Neural progenitor cell (in vitro differentiated cells): ENCODE data around the gene OOSP2. TPM values are rescaled to one million over a fixed set of nuclear protein-coding genes. Genes with fewer than 3 reads are reported as not detected.

Experiments
- DNase-seq: peaks from one replicate; pipeline ENCODE4 v3.0.0-alpha.2; 2016; ENCODE audit warnings: low spot score
- H2AFZ ChIP-seq: fragments of 200-600 bp; sonication (generic); replicated peaks from 2 replicates; pipeline ENCODE4 v1.6.1; 2016; ENCODE audit warnings: antibody characterized with exemption
- H3F3A ChIP-seq: fragments of 200-600 bp; sonication (generic); 2 replicates; pipeline ENCODE4 v1.6.1; 2016; ENCODE audit warnings: antibody characterized with exemption, low read depth
- H3K27ac ChIP-seq: fragments of 200-600 bp; sonication (generic); 2 replicates; pipeline ENCODE4 v1.5.1; 2016; ENCODE audit warnings: mild to moderate bottlenecking
- H3K27me3 ChIP-seq: fragments of 200-600 bp; sonication (generic); 2 replicates; pipeline ENCODE4 v1.6.1; 2016; ENCODE audit warnings: mild to moderate bottlenecking, moderate library complexity
- H3K36me3 ChIP-seq: fragments of 200-600 bp; sonication (generic); 2 replicates; pipeline ENCODE4 v1.5.1; 2016
- H3K4me1 ChIP-seq: fragments of 200-600 bp; sonication (generic); 2 replicates; pipeline ENCODE4 v1.6.1; 2016; ENCODE audit warnings: mixed run types
- H3K4me2 ChIP-seq: fragments of 200-600 bp; sonication (generic); 2 replicates; pipeline ENCODE4 v1.6.1; 2016
- H3K4me3 ChIP-seq: fragments of 200-600 bp; sonication (generic); 2 replicates; pipeline ENCODE4 v1.5.1; 2016
- H3K79me2 ChIP-seq: fragments of 200-600 bp; sonication (generic); 2 replicates; pipeline ENCODE4 v1.6.1; 2016; ENCODE audit warnings: low read depth
- H3K9ac ChIP-seq: fragments of 200-600 bp; sonication (generic); 2 replicates; pipeline ENCODE4 v1.6.1; 2016
- H3K9me3 ChIP-seq: fragments of 200-600 bp; sonication (generic); 2 replicates; pipeline ENCODE4 v1.5.1; 2016; ENCODE audit warnings: low read depth
- H4K20me1 ChIP-seq: fragments of 200-600 bp; sonication (generic); 2 replicates; pipeline ENCODE4 v1.6.1; 2016; ENCODE audit warnings: low read depth
- H3K27ac Mint-ChIP-seq: 3 replicates; pipeline ENCODE4 v1.8.0; 2021; ENCODE audit warnings: mixed read lengths
- H3K27me3 Mint-ChIP-seq: 2 replicates; pipeline ENCODE4 v1.8.0; 2022; ENCODE audit warnings: low read depth, mild to moderate bottlenecking, inconsistent platforms, moderate library complexity, mixed read lengths; ENCODE audit not compliant: insufficient read depth
- H3K36me3 Mint-ChIP-seq: 3 replicates; pipeline ENCODE4 v1.8.0; 2021; ENCODE audit warnings: mixed read lengths
- H3K4me1 Mint-ChIP-seq: 3 replicates; pipeline ENCODE4 v1.8.0; 2021; ENCODE audit warnings: mixed read lengths
- H3K4me3 Mint-ChIP-seq: 3 replicates; pipeline ENCODE4 v1.8.0; 2021; ENCODE audit warnings: mild to moderate bottlenecking, moderate library complexity, mixed read lengths
- H3K9me3 Mint-ChIP-seq: 3 replicates; pipeline ENCODE4 v1.8.0; 2020; ENCODE audit warnings: mixed read lengths
- CTCF ChIP-seq: fragments of 200-600 bp; sonication (generic); IDR thresholded peaks from 2 replicates; pipeline ENCODE4 v1.5.1; 2017; ENCODE audit warnings: antibody characterized with exemption, mild to moderate bottlenecking
- EZH2 ChIP-seq: fragments of 200-600 bp; sonication (generic); IDR thresholded peaks from 2 replicates; pipeline ENCODE4 v1.6.1; 2017; ENCODE audit warnings: antibody characterized with exemption, mild to moderate bottlenecking, moderate library complexity
- EZH2phosphoT487 ChIP-seq: fragments of 200-600 bp; sonication (generic); IDR thresholded peaks from 2 replicates; pipeline ENCODE4 v1.6.1; 2017; ENCODE audit warnings: antibody characterized with exemption
- total RNA-seq: library from RNA; depleted of rRNA; stranded (reverse); fragments of >200 nt; gene quantifications from 2 replicates; pipeline ENCODE4 v1.2.3, GENCODE V29; 2015; ENCODE audit warnings: low replicate concordance

The OOSP2 gene
- not detected in 2 replicates for total RNA-seq

- Mint-ChIP-seq H3K4me1 (no peaks in the 10 kb centered on the region), H3K9me3 (no peaks in the 10 kb centered on the region), H3K27me3 (no peaks in the 10 kb centered on the region), H3K27ac (no peak within 1 kb of the TSS), H3K4me3 (no peak within 1 kb of the TSS), H3K36me3 (no peaks in the 10 kb centered on the region)
- no peak within 1 kb of the TSS for H2AFZ ChIP-seq
- H3K36me3 ChIP-seq, result no peaks in the 10 kb centered on the region
- no peaks in the 10 kb centered on the region for H3K4me1 ChIP-seq
- H3K4me2 ChIP-seq, result no peak within 1 kb of the TSS
- TF ChIP-seq EZH2 (no peak), CTCF (no peak)
- no peaks in the 10 kb centered on the region for H3K79me2 ChIP-seq
- no peaks in the 10 kb centered on the region for H3K27me3 ChIP-seq
- no peak within 1 kb of the TSS for H3K4me3 ChIP-seq
- H3K9me3 ChIP-seq, result no peaks in the 10 kb centered on the region
- H3K27ac ChIP-seq, result no peak within 1 kb of the TSS
- no peaks in the 10 kb centered on the region for H3F3A ChIP-seq
- DNase-seq, result no peak
- no peaks in the 10 kb centered on the region for H4K20me1 ChIP-seq
- H3K9ac ChIP-seq, result no peak within 1 kb of the TSS
These were observed at the start of gene OOSP2 for GRCh38 chr11:60040109-60040508. Gene OOSP2 (plus strand): TSS chr11:60040409. CDS start chr11:60040460, 51 bp downstream.

DNA sequence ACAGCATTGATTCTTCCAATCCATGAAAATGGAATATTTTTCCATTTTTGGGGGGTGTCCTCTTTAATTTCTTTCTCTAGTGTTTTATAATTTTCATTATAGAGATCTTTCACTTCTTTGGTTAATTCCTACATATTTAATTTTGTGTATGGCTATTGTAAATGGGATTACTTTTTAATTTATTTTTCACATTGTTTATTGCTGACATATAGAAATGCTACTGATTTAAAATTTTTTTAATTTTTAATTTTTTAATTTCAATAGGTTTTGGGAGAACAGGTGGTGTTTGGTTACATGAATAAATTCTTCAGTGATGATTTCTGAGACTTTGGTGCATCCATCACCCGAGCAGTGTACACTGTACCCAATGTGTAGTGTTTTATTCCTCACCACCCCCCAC is 49.8 kb upstream of the OOSP2 start:
- TF ChIP-seq CTCF, result no peak
- TF ChIP-seq EZH2, result no peak
- TF ChIP-seq EZH2phosphoT487, result no peak
- Mint-ChIP-seq H3K27me3 (peaks cover 3% of the 10 kb centered on the region), H3K27ac (no peak overlapping the region), H3K4me3 (no peak overlapping the region), H3K9me3 (peaks cover 10% of the 10 kb centered on the region), H3K36me3 (no peaks in the 10 kb centered on the region), H3K4me1 (no peaks in the 10 kb centered on the region)
- no peaks in the 10 kb centered on the region for H3K27me3 ChIP-seq
- H4K20me1 ChIP-seq, result no peaks in the 10 kb centered on the region
- no peaks in the 10 kb centered on the region for H3K4me1 ChIP-seq
- peaks cover 9% of the 10 kb centered on the region for H3K9me3 ChIP-seq
- no peak for DNase-seq
- H3K4me3 ChIP-seq, result no peak overlapping the region
- H3K27ac ChIP-seq, result no peak overlapping the region
- H3K9ac ChIP-seq, result no peak overlapping the region
- H3F3A ChIP-seq, result no peaks in the 10 kb centered on the region
- H3K36me3 ChIP-seq, result no peaks in the 10 kb centered on the region
- no peak overlapping the region for H2AFZ ChIP-seq
- H3K79me2 ChIP-seq, result no peaks in the 10 kb centered on the region
- H3K4me2 ChIP-seq, result no peak overlapping the region

- Histone ChIP-seq H3K27ac (no peak overlapping the region), H3K4me2 (no peak overlapping the region), H3K36me3 (no peaks in the 10 kb centered on the region), H3K79me2 (no peaks in the 10 kb centered on the region), H4K20me1 (no peaks in the 10 kb centered on the region), H3K9me3 (peaks cover 9% of the 10 kb centered on the region), H3K9ac (no peak overlapping the region), H2AFZ (no peak overlapping the region), H3K27me3 (no peaks in the 10 kb centered on the region), H3K4me1 (no peaks in the 10 kb centered on the region), H3F3A (no peaks in the 10 kb centered on the region), H3K4me3 (no peak overlapping the region)
- peaks cover 10% of the 10 kb centered on the region for H3K9me3 Mint-ChIP-seq
- no peaks in the 10 kb centered on the region for H3K4me1 Mint-ChIP-seq
- no peak for DNase-seq
- H3K36me3 Mint-ChIP-seq, result no peaks in the 10 kb centered on the region
- TF ChIP-seq CTCF (no peak), EZH2phosphoT487 (no peak), EZH2 (no peak)
- H3K4me3 Mint-ChIP-seq, result no peak overlapping the region
- no peak overlapping the region for H3K27ac Mint-ChIP-seq
- peaks cover 3% of the 10 kb centered on the region for H3K27me3 Mint-ChIP-seq
These were observed 47.8 kb upstream of the OOSP2 start for GRCh38 chr11:59992425-59992824.
